ENCODE data around the gene ABCC4.

The ABCC4 gene

GRCh38 chr13:95304453-95304852, 3.2 kb upstream of the ABCC4 start:
- peaks cover 0 to 16% (median 6%) of the 10 kb centered on the region in 4 donors for H3K4me1 ChIP-seq
- no peaks in the 10 kb centered on the region for H3K36me3 ChIP-seq
- H3K4me3 ChIP-seq = no peak overlapping the region
- no peaks in the 10 kb centered on the region for H3K9me3 ChIP-seq
- intact Hi-C loops (cut with DNase I; ENCODE audit: low total_unique reads) = no loop called here
- no peak for TF ChIP-seq CTCF (IDR thresholded peaks at IDR 0.05)
- no peak overlapping the region for H3K27ac ChIP-seq
- DNase-seq = no peak
- no peaks in the 10 kb centered on the region for H3K27me3 ChIP-seq

- Histone ChIP-seq H3K4me1 (peaks cover 0 to 16% (median 6%) of the 10 kb centered on the region in 4 donors), H3K9me3 (no peaks in the 10 kb centered on the region), H3K36me3 (no peaks in the 10 kb centered on the region), H3K27me3 (no peaks in the 10 kb centered on the region), H3K27ac (peak overlapping the region; percentile 52 to 57), H3K4me3 (peak overlapping the region; percentile 62 to 93)
- no peak for TF ChIP-seq CTCF (IDR thresholded peaks at IDR 0.05)
- intact Hi-C loops (cut with DNase I; ENCODE audit: low total_unique reads) = no loop called here
- no peak for DNase-seq
Observed at GRCh38 chr13:95301968-95302393, 730 bp upstream of the ABCC4 start.

- no peak for TF ChIP-seq CTCF (IDR thresholded peaks at IDR 0.05)
- H3K27me3 ChIP-seq = no peaks in the 10 kb centered on the region
- peaks cover 0 to 16% (median 6%) of the 10 kb centered on the region in 4 donors for H3K4me1 ChIP-seq
- peak overlapping the region; percentile 52 to 57 for H3K27ac ChIP-seq
- intact Hi-C loops (cut with DNase I; ENCODE audit: low total_unique reads) = no loop called here
- no peaks in the 10 kb centered on the region for H3K36me3 ChIP-seq
- H3K9me3 ChIP-seq = no peaks in the 10 kb centered on the region
- peak overlapping the region; percentile 62 to 93 for H3K4me3 ChIP-seq
- DNase-seq = peak in 1 of 2 donors; percentile 69
Observed at GRCh38 chr13:95300625-95301182, 547 bp downstream of the ABCC4 start.

GRCh38 chr13:95298971-95299621, 2.2 kb downstream of the ABCC4 start:
- Histone ChIP-seq H3K27ac (no peak overlapping the region), H3K9me3 (no peaks in the 10 kb centered on the region), H3K4me1 (peaks cover 0 to 16% (median 6%) of the 10 kb centered on the region in 4 donors), H3K36me3 (no peaks in the 10 kb centered on the region), H3K4me3 (no peak overlapping the region), H3K27me3 (no peaks in the 10 kb centered on the region)
- no peak for DNase-seq
- TF ChIP-seq CTCF (IDR thresholded peaks at IDR 0.05) = no peak
- intact Hi-C loops (cut with DNase I; ENCODE audit: low total_unique reads) = no loop called here

GRCh38 chr13:95298169-95298965, 2.9 kb downstream of the ABCC4 start:
- peaks cover 0 to 16% (median 6%) of the 10 kb centered on the region in 4 donors for H3K4me1 ChIP-seq
- TF ChIP-seq CTCF (IDR thresholded peaks at IDR 0.05) = no peak
- intact Hi-C loops (cut with DNase I; ENCODE audit: low total_unique reads) = no loop called here
- H3K9me3 ChIP-seq = no peaks in the 10 kb centered on the region
- no peak for DNase-seq
- H3K4me3 ChIP-seq = no peak overlapping the region
- no peak overlapping the region for H3K27ac ChIP-seq
- H3K36me3 ChIP-seq = no peaks in the 10 kb centered on the region
- H3K27me3 ChIP-seq = no peaks in the 10 kb centered on the region

Measured in tibial artery (tissue), 4 donors.